HG02852 (cell line): Measurements from ENCODE around the gene PPAN.

Source experiments
- ATAC-seq: cut with Tn5 transposase; IDR thresholded peaks from one replicate; pipeline ENCODE4 v1.9.1; 2021; ENCODE audit warnings: mild to moderate bottlenecking, moderate library complexity; ENCODE audit not compliant: unreplicated experiment

PPAN gene, protein sequence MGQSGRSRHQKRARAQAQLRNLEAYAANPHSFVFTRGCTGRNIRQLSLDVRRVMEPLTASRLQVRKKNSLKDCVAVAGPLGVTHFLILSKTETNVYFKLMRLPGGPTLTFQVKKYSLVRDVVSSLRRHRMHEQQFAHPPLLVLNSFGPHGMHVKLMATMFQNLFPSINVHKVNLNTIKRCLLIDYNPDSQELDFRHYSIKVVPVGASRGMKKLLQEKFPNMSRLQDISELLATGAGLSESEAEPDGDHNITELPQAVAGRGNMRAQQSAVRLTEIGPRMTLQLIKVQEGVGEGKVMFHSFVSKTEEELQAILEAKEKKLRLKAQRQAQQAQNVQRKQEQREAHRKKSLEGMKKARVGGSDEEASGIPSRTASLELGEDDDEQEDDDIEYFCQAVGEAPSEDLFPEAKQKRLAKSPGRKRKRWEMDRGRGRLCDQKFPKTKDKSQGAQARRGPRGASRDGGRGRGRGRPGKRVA

GRCh38 chr19:10106100-10106936 lies at the start of gene PPAN:
Gene PPAN, plus strand, starts transcription at chr19:10106362. Its CDS starts 33 bp downstream, at chr19:10106395.
- peak; percentile 46 for ATAC-seq

- no peak for ATAC-seq
These were observed 44.3 kb upstream of the PPAN start for GRCh38 chr19:10061717-10062310.

DNA sequence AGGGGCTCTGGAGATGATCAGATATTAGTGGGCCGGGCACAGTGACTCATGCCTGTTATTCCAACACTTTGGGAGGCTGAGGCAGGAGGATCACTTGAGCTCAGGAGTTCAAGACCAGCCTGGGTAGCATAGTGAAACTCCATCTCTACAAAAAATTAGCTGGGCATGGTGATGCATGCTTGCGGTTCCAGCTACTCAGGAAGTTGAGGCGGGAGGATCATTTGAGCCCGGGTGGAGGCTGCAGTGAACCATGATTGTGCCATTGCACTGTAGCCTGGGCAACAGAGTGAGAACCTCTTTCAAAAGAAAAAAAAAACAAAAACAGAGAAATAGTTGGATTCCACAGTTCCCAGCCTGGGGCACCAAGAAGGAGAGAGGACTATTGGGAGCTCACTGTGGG lies 38.0 kb upstream of the PPAN start:
- ATAC-seq: no peak

GRCh38 chr19:10069046-10069445 lies 37.1 kb upstream of the PPAN start:
- ATAC-seq: no peak

- no peak for ATAC-seq
These were observed 35.3 kb upstream of the PPAN start for GRCh38 chr19:10070730-10071446.

GRCh38 chr19:10074153-10074552 lies 32.0 kb upstream of the PPAN start:
- no peak for ATAC-seq

DNA sequence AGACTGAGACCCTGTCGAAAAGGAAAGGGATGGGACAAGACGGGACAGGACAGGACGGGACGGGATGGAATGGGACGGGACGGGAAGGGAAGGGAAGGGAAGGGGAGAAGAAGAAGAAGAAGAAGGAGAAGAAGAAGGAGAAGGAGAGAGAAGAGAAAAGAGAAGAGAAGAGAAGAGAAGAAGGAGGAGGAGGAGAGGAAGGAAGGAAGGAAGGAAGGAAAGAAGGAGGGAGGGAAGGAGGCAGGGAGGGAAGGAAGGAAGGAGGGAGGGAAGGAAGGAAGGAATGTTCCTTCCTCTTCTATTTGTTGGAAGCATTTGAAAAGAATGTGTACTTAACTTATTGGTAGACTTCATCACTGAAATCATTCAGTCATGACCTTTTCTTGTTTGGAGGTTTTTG lies 29.6 kb upstream of the PPAN start:
- no peak for ATAC-seq

- ATAC-seq: no peak
These were observed 27.8 kb upstream of the PPAN start for GRCh38 chr19:10078329-10078728.

- no peak for ATAC-seq
These were observed 27.1 kb upstream of the PPAN start for GRCh38 chr19:10079031-10079453.

- no peak for ATAC-seq
These were observed 22.3 kb upstream of the PPAN start for GRCh38 chr19:10083911-10084310.

GRCh38 chr19:10084803-10085202 lies 21.4 kb upstream of the PPAN start:
- no peak for ATAC-seq

DNA sequence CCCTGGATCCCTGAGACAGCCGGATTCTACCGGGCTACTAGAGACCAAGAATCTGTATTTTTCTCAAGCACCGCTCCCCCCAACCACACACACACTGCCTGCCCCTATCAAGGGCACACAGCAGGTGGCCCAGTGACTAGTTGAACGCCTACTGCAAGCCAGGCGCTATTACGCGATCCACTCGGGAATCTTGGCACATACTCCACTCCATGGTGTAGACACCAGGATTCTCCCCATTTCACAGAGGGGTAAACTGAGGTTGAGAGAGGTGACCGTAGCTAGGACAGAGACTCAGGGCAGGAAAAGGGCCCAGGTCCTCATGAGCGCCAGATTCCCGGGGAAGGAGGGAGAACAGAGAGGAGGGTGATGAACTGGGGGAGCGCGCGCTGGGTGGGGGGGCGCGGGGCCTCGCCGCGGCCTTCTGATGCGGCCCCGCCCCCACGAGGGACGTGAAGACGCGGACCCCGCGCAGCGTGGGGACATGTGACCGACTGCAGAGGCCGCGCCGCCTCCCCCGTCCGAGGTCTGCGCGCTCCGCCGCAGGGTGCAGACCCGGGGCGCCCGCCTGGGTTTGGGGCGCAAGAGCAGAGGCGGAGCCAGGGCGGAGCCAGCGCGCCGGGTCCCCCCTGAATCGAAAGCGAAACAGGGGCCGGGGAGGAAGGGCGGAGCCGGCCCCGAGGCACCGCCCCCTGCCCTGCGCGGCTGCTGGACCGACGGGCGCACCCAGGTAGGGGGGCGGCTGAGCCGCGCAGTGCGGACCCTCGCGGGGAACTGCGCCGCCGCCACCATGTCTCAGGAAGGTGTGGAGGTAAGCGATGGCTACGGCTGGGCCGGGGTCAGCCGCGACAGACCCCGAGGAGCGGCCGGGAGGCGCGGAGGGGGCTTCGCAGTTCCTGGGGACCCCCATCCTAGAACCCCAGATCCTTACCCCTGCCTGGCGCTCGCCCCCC lies 20.2 kb upstream of the PPAN start, which contains the start of gene SHFL:
Gene SHFL, plus strand, starts transcription at position 677 of the 950 bp plus-strand sequence. Its CDS starts 111 bp downstream, at position 788.
- ATAC-seq: peak; percentile 77

- no peak for ATAC-seq
These were observed 19.5 kb upstream of the PPAN start for GRCh38 chr19:10086591-10087192.

GRCh38 chr19:10087296-10088061 lies 18.7 kb upstream of the PPAN start:
- ATAC-seq: no peak

DNA sequence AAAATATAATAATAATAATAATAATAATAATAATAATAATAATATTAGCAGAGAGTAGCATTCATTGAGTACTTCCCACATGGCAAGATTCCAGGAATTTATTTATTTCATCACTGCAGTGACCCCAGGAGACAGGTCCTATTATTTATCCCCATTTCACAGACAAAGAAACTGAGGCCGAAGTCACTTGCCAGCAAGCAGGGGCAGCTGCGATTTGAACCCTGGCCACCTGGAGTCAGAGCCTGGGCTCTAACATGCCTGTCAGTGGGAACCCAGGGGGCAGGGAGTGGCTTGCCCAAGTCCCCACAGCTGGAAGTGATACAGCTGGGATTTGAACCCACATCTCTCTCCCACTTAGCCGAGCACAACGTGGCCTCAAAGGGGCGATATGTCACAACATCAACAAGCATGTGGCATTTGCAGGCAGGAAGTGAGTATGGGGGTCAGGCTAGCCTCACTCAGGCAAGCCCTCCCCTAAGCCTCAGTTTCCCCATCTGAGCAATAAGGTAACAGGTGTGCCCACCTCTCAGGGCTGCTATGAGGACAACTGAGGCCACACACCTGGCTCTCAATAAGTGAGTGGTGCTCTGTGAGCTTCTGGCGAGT lies 17.1 kb upstream of the PPAN start:
- no peak for ATAC-seq

GRCh38 chr19:10089801-10090375 lies 16.3 kb upstream of the PPAN start:
- ATAC-seq: no peak

GRCh38 chr19:10091370-10091687 lies 14.8 kb upstream of the PPAN start:
- no peak for ATAC-seq
